ENCODE measurements around the gene GLMP.

GLMP gene, protein sequence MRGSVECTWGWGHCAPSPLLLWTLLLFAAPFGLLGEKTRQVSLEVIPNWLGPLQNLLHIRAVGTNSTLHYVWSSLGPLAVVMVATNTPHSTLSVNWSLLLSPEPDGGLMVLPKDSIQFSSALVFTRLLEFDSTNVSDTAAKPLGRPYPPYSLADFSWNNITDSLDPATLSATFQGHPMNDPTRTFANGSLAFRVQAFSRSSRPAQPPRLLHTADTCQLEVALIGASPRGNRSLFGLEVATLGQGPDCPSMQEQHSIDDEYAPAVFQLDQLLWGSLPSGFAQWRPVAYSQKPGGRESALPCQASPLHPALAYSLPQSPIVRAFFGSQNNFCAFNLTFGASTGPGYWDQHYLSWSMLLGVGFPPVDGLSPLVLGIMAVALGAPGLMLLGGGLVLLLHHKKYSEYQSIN

DNA sequence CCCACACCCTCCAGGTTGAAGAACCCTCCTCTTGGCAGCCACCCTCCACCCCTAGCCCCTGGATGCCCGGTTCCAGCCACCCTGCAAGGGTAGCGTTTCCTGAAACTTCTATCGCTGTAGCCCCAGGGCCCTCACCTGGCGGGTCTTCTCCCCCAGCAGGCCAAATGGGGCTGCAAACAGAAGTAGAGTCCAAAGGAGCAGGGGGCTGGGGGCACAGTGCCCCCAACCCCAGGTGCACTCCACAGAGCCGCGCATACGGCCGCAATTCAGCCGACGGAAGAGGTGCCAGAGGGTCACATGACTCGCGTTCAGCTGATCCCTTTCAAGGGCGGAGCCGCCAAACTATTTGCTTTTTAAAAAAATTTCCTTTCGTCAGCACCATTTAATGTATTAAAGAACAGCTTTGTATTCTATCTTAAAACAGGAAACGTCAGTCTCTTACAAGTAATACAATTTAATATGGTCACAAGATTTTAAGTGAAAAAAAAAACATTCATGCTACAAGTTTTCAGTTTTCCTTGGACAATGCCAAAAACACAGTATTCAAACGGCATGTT, at the start of gene GLMP:
TSS of gene GLMP (minus strand) at position 289 of the 557 bp plus-strand sequence. CDS start at position 255, 34 bp downstream.
- peak; percentile 61 for DNase-seq (ENCODE audit: low read depth)

DNA sequence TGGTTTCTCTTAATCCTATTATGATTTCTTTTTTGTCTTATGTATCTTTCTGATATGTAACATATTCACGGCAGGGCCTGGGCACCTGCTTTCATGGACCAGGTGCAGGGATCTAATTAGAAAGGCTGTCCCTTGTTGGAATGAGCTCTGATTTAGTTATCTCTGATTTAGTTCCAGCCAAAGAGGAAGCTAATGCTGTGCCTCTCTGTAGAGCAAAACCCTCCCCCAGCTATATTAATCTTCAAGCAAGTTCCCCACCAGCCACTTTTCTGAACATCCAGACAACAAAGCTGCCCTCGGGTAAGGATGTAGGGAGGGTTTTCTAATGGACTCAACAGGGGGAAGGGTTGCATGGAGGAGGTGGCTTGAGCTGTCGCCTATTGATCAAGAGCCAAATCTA, 48.9 kb upstream of the GLMP start:
- no peak for DNase-seq (ENCODE audit: low read depth)

DNA sequence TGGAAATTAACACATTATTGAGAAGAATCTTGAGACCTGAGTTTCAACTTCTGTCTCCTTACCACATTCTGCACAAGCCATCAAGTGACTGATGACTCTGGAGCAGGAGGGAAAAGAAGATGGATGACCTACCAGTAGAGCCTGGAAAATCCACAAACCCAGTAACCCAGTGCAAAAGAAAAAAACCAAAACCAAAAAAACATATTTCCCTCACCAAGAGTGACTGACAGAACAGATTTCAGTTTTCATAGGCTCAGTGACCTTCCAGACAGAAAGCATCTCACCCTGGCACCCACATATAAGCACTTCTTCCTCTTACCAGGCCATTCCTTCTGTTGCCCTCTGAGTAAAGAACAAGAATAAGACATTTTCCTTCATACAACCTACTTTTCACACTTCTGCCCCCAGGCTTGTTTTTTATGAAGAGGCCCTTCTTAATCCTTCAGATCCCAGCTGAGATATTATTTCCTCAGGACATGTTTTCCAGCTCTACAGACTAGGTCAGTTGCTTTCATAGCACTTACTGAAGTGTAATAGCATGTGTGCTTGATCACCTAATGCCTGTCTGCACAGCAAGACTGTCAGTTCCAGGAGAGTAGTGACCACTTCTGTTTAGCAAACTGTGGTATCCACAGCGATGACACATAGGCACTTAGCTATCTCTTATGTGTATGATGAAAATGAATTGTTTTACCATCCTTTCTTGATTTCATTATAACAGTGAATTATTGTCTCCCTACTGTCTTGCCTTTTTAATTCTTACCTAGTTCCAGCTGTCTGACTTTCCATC, 46.9 kb upstream of the GLMP start:
- DNase-seq (ENCODE audit: low read depth): peak; percentile 51

DNA sequence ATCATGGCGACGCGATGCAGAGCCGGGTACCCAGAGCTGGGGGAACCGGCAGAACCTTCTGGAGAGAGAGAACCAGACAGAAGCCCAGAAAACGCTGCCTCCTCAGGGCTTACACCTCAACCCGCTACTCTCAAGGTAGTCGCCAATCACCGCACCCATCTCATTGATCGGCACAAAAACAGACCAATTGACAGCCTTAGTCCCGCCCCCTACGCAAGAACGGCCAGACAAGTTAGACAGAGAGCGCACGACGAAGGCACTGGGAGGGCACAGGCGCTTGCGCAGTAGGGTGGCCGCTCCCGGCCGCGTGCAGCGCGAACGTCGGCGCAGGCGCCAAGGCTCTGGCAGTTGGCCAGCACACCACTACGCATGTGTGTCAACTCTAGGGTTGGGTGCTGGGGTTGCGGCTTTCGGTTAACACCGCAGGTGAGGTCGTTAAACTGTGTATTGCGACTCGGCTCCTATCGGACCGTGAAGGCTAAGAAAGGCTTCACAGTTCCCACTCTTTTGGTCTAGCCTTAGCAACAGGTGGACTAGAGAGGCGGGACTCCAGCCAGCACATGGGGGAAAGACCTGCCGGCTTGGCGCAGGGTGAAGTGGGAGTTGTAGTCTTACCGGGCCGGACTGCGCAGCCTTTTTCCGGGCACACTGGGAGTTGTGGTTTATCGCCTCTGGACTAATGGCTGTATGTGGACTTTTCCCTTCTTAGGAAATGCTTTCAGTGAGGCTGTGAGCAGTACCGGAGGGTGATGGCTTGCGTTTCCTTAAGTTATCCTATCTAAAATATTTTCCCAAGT, 42.9 kb upstream of the GLMP start, which contains the start of the genes CCT3 and TSACC:
TSS of gene CCT3 (minus strand) at position 113 of the 797 bp plus-strand sequence. CDS start at position 5, 108 bp downstream.
TSS of gene TSACC (plus strand) at position 347 of the 797 bp plus-strand sequence. CDS start 1,232 bp downstream, outside the sequence.
- DNase-seq (ENCODE audit: low read depth): peak; percentile 100

DNA sequence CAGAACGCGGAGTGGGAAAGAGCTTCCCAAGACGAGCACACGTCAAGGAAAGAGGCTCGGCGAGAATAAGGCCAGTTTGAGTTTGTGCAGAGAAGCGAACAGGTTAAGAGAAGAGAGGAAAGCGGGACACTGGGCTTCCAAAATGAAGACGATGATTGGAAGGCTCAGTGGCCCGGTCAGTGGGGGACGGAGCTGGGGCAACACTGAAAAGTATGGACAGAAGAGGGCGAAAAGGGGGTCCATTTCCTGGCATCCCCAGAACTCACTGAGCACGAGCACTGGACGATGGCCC, 42.4 kb upstream of the GLMP start:
- DNase-seq (ENCODE audit: low read depth): no peak

DNA sequence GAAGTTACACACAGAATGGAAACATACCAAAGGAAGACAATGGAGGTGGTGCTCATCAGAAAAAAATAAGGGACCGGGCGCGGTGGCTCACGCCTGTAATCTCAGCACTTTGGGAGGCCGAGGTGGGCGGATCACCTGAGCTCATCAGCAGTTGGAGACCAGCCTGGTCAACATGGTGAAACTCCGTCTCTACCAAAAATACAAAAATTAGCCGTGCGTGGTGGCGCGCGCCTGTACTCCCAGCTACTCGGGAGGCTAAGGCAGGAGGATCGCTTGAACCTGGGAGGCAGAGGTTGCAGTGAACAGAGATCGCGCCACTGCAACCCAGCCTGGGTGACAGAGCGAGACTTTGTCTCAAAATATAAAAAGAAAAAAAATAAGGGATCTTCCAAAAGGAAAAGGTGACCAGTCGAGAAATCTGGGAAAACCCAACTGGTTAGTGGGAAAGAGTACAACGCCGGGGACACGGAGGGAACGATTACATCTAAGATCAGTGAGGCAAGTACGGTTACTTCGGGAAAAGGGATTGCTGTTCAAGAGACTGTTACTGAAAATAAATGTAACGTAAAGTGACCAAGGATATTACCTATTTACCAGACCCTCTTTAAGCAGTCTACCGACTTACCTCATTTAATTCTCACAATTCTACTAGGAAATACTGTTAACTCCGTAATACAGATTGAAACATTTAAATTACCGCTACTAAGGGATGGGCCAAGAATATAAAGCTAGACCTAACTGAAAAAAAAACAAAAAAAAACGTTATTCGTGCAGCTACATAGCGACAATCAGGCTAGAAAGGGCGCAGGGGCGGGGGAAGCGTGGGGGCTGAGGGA, 41.8 kb upstream of the GLMP start:
- no peak for DNase-seq (ENCODE audit: low read depth)

DNA sequence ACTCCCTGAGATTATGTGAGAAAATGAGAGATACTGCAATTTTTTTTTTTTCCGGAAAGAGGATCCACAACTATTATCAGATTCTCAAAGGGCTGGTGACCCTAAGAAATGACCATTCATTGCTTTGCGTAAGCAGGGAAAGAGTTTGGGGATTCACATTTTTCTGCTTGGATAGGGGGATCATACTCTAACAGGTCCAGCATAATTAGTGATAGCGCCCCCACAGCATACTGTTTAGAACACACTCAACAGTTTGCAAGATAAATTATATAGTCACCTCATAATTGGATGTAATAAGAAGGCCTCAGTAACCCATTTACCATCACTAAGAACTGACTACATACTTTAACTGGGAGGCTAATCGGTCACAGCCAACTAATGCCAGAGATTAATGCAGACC, 40.8 kb upstream of the GLMP start:
- no peak for DNase-seq (ENCODE audit: low read depth)

DNA sequence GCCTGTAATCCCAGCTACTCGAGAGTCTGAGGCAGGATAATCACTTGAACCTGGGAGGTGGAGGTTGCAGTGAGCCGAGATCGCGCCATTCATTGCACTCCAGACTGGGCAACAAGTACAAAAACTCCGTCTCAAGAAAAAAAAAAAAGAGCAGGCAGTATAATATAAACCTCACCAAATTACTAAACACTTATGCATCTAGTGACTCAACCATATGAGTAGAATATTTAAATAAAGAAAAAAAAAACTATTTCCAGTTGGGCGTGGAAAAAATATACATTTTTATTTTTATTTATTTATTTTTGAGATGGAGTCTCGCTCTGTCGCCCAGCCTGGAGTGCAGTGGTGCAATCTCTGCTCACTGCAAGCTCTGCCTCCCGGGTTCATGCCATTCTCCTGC, 27.7 kb upstream of the GLMP start:
- peak; percentile 21 for DNase-seq (ENCODE audit: low read depth)

DNA sequence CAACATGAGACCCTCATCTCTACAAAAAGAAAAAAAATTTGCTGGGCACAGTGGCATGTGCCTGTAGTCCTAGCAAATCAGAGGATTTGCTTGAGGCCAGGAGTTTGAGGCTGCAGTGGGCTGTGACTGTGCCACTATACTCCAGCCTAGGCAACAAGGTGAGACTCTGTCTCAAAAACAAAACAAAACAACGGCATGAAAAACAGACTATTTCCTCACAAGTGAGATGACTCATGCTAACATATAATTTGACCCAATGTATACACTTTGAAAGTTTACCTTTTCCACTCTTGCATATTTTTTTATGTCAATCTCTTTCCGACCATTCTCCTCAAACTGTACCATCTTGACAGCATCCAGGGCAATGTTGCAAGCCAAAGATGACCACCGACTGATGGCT, 25.1 kb upstream of the GLMP start:
- no peak for DNase-seq (ENCODE audit: low read depth)

DNA sequence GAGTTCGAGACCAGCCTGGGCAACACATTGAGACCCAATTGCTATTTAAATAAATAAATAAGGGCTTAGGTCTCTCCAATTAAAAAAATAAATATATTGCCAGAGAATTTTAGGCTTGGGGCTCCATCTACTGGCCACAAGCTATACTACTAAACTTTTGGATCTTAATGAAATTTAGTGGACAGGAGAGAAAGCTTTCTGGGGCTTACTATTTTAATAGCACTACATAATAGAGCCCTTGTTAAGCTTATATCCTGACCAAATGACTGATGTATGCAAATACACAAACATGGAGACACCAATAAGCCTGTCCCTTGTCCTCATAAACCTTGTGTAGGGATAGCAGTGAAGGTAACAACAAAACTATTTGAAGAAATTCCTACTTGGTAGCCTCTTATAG, 24.2 kb upstream of the GLMP start:
- peak; percentile 36 for DNase-seq (ENCODE audit: low read depth)

DNA sequence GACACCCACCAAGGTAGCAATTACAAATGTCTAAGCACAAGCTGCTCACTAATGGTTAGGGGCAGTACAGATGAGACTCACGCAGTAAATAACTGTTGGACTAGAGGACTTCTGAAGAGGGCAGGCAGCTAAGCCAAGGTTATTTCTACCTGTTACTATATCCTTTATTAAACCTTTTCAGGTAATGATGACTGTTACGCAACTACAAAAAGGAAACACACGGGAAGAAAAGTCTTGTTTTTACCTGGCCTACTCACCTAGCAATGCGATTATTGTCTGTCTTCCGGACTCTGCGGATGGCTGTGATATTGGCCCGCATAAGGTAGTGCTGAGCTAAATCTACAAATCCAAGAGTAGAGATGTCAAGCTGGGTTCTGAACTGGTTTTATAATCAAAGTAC, 21.4 kb upstream of the GLMP start:
- no peak for DNase-seq (ENCODE audit: low read depth)

DNA sequence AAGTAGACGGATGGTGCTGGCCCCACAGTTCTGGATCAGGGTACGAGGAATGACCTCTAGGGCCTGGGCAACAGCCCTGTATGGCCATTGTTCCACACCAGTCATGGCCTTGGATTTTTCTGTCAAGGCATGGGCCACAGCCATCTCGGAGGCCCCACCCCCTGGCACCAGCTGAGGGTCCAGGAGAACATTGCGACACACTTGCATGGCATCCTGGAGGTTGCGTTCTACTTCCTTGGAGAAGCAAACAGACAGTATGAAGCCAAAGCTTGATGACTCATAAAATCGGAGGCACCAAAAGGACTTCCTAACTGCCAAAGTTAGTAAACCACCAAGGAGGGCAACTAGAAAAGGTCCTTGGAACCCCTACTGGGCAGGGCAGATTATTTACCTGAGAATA, 15.5 kb upstream of the GLMP start:
- peak; percentile 80 for DNase-seq (ENCODE audit: low read depth)

DNA sequence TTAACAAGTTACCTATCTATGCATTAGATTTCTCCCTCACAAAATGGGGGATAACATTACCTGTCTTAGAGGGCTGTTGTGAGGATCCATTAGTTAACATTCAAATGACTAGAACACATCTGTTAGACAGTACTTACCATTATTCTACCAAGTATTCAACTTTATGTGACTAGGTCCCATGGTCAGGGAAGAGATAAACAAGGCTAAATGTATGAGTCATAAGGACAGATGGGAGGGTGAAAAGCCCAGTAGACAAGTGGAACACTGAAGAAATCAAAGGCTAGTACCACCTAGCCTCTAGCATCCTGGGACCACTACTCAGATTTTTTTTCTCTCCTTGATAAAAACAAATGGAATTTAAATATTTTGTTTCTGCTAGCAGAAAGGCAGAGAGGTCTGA, 12.6 kb upstream of the GLMP start:
- DNase-seq (ENCODE audit: low read depth): peak; percentile 69

DNA sequence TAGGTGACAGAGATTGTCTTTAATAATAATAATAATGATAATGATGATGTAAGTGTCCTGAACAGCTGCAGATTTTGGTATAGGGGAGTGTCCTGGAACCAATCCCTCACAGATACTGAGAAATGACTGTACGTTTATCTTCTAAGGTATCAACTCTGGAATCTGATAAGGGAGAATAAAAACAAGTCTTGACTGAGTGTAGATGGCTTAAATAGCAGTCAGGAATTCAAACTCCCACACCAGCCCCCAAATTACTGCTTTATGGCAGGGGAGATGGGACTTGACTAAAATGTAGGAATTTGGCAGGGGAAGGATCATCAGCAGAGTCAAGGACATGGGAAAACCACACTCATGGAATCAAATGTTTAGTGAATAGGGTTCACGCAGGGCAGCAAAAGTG, 9.7 kb upstream of the GLMP start:
- DNase-seq (ENCODE audit: low read depth): peak; percentile 70

DNA sequence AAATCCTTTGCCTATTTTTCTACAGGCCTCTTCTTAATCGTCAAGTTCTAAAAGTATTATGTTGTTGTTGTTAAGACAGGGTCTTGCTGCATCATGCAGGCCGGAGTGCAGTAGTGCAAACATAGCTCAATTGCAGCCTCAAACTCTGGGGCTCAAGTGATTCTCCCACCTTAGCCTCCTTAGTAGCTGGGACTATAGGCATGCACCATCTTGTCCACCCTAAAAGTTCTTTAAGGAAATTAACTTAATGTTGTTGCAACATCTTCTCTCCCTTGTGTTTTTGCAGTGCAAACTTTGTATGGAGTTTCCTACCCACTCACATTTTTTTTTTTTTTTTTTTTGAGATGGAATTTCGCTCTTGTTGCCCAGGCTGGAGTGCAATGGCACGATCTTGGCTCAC, 7.8 kb upstream of the GLMP start:
- no peak for DNase-seq (ENCODE audit: low read depth)

DNA sequence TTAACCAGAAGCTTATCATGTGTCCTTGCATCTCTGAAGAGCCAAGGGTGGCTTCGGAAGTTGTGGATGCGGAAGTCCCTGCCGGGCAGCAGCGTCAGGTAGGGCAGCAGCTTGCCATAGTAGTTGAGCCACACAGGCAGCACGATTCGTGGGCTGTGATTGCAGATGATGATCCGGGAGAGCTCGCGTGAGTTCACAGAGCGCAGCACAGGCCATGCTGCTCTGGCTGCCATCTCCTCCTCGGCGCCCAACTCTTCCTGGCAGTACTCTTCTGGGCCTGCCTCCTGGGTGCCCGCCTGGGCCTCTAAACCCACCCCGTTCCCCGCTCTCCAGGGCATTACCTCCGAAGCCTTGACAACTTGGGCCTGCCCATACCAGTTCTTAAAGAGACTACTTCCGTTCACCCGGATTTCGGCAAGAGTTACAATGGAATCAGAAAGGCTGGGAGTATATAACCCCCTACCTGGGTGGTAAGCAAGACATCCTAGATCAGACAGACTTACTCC, 3.4 kb upstream of the GLMP start, which contains the start of gene VHLL:
TSS of gene VHLL (minus strand) at position 456 of the 506 bp plus-strand sequence. CDS start at position 338, 118 bp downstream.
- no peak for DNase-seq (ENCODE audit: low read depth)

DNA sequence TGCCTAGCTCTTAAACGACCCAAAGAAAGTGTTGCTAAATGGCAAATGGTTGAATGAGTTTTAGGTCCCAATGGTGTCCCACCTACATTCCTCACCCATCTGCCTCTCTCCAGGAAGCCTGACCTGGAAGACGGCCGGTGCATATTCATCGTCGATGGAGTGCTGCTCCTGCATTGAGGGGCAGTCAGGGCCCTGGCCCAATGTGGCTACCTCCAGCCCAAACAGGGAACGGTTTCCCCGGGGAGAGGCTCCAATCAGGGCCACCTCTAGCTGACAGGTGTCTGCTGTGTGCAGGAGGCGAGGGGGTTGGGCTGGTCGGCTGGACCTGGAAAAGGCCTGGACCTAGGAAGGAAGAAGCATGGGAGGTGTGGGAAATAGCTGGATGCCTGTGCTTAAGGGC, 1.6 kb downstream of the GLMP start:
- no peak for DNase-seq (ENCODE audit: low read depth)

DNA sequence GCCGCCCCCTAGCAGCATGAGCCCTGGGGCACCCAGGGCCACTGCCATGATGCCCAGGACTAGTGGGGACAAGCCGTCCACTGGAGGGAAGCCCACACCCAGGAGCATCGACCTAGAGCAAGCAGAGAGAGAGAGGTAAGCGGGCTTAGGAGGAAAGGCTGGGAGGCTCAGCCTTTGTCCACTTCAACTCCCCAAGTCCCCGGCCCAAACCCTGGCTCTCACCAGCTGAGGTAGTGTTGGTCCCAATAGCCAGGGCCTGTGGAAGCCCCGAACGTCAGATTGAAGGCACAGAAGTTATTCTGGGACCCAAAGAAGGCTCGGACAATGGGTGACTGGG, 2.4 kb downstream of the GLMP start:
- no peak for DNase-seq (ENCODE audit: low read depth)

DNA sequence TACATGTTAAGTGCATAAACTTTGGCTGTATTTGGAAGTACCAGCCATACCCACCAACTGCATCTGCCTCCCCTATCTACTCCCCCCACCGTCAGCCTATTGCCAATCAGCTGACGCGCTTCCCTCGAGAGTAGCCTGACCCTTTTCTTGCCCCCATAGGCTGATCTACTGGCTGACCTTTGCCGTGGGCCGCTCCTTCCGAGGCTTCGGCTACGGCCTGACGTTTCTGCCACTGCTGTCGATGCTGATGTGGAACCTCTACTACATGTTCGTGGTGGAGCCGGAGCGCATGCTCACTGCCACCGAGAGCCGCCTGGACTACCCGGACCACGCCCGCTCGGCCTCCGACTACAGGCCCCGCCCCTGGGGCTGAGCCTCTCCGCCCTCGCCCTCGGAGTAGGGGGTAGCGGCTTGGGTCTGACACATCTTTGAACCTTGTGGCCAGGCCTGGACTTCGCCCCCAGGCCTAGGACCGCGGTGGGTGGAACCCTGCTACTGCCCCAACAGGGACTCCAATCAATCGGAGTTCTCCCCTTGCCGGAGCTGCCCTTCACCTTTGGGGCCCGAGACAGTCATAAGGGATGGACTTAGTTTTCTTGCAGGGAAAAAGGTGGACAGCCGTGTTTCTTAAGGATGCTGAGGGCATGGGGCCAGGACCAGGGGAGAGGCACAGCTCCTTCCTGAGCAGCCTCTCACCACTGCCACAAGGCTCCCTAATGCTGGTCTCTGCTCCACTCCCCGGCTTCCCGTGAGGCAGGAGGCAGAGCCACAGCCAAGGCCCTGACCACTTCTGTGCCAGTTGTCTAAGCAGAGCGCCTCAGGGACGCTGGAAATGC, 4.0 kb downstream of the GLMP start:
- peak; percentile 83 for DNase-seq (ENCODE audit: low read depth)

DNA sequence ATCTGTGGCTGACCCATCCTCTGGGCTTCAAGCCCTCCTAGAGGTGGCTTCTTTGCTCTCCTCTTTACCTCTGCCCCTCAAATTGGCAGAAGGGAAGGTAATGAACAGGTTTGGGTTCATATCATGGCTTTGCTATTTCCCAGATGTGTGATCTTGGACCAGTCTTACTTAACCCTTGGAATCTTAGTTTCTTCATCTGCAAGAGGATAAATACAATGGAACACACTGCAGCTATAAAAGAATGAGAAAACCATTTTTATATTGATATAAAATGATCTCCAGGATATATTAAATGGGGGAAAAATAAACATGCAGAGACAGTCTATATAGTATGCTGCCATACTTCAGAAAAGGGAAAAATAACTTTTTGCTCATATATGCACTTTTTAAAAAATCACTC, 5.6 kb downstream of the GLMP start:
- no peak for DNase-seq (ENCODE audit: low read depth)

All from amniotic epithelial cell (primary cell).